GM18858 (cell line): ENCODE data around the gene CENPL.
"Not testable (repeated sequence)": the region's sequence is repeated elsewhere in the genome, so short reads cannot be mapped to it uniquely, and the experiment has no call there.

Experiments
- ATAC-seq: cut with Tn5 transposase; IDR thresholded peaks from one replicate; pipeline ENCODE4 v1.9.1; 2021; ENCODE audit not compliant: unreplicated experiment

The CENPL gene, protein sequence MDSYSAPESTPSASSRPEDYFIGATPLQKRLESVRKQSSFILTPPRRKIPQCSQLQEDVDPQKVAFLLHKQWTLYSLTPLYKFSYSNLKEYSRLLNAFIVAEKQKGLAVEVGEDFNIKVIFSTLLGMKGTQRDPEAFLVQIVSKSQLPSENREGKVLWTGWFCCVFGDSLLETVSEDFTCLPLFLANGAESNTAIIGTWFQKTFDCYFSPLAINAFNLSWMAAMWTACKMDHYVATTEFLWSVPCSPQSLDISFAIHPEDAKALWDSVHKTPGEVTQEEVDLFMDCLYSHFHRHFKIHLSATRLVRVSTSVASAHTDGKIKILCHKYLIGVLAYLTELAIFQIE

GRCh38 chr1:173824315-173825081, at the start of gene CENPL, which contains the start of gene DARS2:
CENPL (minus strand) TSS chr1:173824883; CDS start chr1:173811299, 13,584 bp downstream.
DARS2 (plus strand) TSS chr1:173824673; CDS start chr1:173825230, 557 bp downstream.
- ATAC-seq = peak; percentile 82

- ATAC-seq = no peak
Observed at GRCh38 chr1:173871500-173871899, 46.8 kb upstream of the CENPL start.

- ATAC-seq = no peak
Observed at GRCh38 chr1:173871091-173871490, 46.4 kb upstream of the CENPL start.

DNA sequence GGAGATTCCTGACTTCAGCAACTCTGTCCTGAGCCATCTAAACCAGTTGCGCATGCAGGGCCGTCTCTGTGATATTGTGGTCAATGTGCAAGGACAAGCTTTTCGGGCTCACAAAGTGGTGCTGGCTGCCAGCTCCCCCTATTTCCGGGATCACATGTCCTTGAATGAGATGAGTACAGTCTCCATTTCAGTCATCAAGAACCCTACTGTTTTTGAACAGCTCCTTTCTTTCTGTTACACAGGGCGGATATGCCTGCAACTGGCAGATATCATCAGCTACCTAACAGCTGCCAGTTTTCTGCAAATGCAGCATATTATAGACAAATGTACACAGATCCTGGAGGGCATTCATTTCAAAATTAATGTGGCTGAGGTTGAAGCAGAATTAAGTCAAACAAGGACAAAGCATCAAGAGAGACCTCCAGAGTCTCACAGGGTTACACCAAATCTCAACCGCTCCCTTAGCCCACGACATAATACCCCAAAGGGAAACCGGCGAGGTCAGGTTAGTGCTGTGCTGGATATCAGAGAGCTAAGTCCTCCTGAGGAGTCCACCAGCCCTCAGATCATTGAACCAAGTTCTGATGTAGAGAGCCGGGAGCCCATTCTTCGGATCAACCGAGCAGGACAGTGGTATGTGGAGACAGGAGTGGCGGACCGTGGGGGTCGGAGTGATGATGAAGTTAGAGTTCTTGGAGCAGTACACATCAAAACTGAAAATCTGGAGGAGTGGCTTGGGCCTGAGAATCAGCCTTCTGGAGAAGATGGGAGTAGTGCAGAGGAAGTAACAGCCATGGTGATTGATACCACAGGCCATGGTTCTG, 45.8 kb upstream of the CENPL start:
- peak; percentile 26 for ATAC-seq

- ATAC-seq = no peak
Observed at GRCh38 chr1:173869021-173869359, 44.3 kb upstream of the CENPL start.

- ATAC-seq = peak; percentile 37
Observed at GRCh38 chr1:173868266-173869020, 43.8 kb upstream of the CENPL start, which contains the start of gene ZBTB37. ZBTB37 (plus strand) TSS chr1:173868380; CDS start chr1:173870226, 1,846 bp downstream.

DNA sequence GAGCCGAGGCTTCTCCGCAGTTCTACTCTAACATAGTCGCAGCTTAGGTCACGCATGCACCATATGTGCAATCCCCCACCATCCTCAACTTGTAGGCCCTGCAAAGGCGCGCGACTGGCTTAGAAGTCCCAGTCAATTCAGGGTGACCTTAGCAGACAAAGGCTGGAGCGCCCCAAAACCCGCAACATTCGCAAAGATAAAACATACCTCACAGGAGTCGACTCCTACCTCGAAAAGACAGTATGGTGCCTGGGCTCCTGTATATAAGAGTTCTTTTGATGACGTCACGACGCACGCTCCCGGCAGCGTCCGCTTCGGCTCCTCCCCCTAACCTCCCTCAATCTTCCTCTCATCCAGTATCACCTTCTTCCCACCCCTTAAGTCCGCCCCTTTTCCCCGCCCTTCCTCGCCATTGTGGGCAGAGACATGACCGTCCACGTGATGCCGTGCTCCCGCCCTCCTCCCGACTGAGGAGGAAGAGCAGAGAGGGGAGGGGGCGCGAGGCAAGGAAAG, 43.1 kb upstream of the CENPL start, which contains the start of gene GAS5:
GAS5 (minus strand) TSS at position 237 of the 513 bp plus-strand sequence.
- ATAC-seq = peak; percentile 65

DNA sequence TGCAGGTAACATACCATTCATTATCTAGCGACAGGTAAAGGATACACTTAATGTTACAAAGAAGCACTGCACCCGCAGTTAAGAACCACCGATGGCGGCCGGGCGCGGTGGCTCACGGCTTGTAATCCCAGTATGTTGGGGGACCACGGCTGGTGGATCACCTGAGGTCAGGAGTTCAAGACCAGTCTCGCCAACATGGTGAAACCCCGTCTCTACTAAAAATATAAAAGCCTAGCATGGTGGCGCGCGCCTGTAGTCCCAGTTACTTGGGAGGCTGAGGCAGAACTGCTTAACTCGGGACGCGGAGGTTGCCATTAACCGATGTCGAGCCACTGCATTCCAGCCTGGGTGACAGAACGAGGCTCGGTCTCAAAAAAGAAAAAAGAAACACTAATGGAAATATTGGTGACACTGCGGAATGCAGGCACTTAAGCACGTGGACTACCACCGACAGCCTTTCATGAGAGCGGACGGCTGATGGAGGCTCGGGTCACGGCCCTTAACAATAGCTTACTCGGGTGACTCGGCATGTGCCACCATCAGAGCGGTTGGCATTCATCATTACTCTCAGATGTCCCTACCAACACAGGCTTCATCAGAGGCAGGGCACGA, 42.6 kb upstream of the CENPL start:
- ATAC-seq = no peak

DNA sequence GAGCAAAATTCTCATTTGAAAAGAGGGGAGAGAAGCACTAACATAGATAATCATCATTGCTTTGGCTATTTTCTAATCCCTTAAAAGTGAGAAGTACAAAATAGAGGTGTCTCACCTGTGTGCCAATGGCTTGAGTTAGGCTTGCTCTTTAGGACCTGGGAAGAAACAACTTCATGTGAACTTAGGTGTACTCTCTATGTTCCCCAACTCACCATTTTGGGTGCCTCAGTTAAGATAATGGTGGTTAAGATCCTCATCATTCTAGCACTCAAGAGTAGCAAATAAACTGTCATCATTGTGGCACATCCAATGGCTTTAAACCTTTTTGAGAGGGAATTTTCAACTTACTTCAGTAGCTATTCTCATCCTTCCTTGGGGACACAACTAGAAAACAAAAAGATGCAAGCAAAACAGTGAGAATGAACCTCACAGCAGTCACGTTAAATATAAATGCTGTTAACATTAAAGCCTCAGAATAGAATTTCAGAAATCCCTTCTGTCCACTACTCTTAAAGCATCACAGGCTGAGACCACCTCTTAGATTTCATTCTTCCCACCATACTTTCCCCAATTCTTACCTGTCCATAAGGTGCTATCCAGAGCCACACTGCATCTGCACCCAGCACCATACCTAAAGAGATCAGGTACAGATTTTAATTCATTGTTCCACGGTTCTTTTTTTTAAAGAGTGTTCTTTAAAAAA, 41.9 kb upstream of the CENPL start:
- no peak for ATAC-seq

DNA sequence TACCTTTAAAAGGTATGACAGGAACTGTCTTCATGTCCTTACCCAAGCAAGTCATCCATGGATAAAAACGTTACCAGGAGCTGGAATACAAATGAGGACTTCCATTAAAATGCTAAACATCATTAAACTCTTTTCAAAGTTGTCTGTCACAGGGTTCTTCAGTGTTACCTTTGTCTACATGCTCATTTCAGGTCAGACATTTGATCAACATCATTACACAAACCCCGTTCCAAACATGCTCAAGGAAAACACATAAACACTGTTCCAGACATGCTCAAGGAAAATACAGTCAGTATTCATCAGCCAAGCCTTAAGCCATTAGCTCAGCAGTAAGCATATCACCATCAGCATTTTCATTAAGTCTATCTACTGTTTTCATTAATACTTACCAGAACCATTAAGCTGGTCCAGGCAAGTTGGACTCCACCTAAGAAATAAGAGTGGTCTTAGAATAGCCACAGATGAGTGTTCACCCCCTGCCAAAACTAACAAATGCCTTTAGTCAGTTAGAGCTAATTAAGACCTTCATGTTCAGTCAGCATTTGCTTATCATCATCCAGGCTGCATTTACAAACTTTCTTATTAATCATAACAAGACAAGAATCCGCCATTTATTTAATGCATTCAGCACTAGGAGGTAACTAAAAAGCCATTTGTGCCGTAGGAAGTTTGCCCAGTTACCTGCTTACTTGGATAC, 40.9 kb upstream of the CENPL start:
- no peak for ATAC-seq

DNA sequence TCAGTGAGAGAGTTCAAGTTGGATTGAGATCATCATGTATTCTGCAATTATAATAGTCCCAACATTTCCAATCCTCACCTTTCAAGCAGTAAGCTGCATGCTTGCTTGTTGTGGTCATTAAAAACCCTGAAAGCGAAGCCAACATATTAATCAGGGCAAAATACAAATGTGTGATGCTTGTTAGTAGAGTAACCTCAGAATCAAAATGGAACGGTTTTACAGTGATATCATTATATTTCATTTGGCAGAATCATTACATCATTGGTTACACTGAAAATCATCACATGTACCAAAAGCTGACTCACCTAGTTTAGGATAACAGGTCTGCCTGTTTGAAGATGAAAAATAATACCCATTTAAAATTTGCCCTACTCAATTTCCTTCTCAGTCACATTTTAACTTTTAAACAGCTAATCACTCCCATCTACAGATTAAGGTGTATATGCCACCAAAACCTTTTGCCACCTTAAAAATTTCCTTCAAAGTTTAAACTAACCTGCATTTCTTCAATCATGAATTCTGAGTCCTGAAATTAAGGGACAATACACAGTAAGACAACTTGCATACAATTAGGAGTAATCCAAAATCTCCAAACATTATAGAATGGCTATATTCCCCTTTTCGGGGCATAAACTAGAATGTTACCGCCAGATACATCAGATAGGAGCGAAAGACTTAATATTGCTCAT, 39.6 kb upstream of the CENPL start:
- ATAC-seq = no peak

- no peak for ATAC-seq
Observed at GRCh38 chr1:173863224-173864161, 38.8 kb upstream of the CENPL start.

GRCh38 chr1:173862769-173863223, 38.1 kb upstream of the CENPL start:
- no peak for ATAC-seq

DNA sequence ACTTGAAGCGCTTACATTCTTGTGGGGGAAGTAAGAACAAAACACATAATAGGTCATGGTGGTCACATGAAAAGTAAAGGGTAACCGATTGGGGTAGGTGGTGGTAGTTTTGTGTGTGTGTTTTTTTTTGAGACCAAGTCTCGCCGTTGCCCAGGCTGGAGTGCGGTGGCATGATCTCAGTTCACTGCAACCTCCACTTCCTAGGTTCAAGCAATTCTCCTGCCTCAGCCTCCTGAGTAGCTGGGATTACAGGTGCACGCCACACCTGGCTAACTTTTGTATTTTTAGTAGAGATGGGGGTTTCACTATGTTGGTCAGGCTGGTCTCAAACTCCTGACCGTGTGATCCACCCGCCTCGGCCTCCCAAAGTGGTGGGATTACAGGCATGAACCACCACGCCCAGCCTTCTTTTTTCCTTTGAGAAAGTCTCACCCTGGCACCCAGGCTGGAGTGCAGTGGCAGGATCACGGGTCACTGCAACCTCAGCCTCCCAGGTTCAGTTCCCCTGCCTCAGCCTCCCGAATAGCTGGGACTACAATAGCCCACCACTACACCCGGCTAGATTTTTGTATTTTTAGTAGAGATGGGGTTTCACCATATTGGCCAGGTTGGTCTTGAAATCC, 37.6 kb upstream of the CENPL start:
- ATAC-seq = not testable (repeated sequence)

DNA sequence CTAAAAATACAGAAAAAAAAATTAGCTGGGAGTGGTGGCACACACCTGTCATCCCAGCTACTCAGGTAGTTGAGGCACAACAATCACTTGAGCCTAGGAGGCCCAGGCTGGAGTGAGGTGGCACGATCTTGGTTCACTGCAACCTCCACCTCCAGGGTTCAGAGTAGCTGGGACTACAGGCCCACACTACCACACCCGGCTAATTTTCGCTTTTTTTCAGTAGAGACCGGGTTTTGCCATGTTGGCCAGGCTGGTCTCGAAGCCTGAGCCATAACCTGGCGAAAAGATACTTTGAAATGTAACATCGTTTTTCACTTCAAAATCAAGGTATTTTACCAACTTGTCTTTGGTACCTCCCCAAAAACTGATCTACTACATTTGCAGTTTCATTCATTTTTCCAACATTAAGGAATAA, 37.1 kb upstream of the CENPL start:
- ATAC-seq = no peak

DNA sequence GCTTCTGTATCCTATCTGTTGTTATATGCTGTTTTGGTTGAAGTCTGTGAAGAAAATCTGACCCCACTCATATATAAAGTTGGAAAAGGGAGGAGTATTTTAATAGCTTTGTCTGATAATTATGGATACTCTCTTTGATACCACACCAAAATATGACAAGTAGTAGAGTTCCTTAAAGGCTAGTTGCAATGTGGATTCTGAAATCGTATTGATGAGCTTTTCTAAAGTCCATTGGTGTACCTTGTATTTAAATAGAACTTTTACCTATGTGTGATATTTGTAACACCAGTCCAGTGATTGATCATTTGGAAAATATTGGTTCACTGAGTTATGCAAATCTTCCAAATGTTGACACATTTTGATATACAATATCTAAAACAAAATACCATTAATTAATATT, 35.4 kb upstream of the CENPL start:
- no peak for ATAC-seq
